Measurements from ENCODE around the gene TTC7B.

The TTC7B gene

DNA sequence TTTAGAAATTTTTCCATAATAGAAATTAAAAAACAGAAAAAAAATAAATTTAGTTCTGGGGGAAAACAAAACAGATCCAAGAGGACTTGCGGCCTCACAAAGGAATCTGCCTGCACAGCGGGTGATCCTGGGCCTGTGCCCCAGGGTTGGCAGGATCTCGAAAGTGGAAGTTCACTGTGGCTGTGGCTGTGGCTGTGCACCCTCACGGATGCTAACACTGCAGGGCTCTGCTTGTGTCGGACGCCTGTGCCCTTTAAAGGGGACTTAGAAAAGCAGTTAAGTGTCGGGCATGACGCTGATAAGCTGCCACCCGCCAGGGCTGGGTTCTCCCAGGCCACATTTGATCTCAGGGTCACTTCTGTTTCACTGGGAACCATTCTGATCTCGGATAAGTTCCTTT, 209.1 kb downstream of the TTC7B start:
- TF ChIP-seq, protein P1, sequence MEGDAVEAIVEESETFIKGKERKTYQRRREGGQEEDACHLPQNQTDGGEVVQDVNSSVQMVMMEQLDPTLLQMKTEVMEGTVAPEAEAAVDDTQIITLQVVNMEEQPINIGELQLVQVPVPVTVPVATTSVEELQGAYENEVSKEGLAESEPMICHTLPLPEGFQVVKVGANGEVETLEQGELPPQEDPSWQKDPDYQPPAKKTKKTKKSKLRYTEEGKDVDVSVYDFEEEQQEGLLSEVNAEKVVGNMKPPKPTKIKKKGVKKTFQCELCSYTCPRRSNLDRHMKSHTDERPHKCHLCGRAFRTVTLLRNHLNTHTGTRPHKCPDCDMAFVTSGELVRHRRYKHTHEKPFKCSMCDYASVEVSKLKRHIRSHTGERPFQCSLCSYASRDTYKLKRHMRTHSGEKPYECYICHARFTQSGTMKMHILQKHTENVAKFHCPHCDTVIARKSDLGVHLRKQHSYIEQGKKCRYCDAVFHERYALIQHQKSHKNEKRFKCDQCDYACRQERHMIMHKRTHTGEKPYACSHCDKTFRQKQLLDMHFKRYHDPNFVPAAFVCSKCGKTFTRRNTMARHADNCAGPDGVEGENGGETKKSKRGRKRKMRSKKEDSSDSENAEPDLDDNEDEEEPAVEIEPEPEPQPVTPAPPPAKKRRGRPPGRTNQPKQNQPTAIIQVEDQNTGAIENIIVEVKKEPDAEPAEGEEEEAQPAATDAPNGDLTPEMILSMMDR (IDR thresholded peaks at IDR 0.05), result no peak
- H3K9me3 Mint-ChIP-seq, result no peaks in the 10 kb centered on the region
- H3K4me1 Mint-ChIP-seq, result peaks cover 6% of the 10 kb centered on the region
- DNase-seq, result no peak
- H3K36me3 Mint-ChIP-seq (ENCODE audit: low read depth), result no peaks in the 10 kb centered on the region
- H3K27me3 Mint-ChIP-seq (ENCODE audit: low read depth, poor library complexity), result peaks cover 30% of the 10 kb centered on the region
- no peak overlapping the region for H3K4me3 Mint-ChIP-seq
- no peak overlapping the region for H3K27ac Mint-ChIP-seq

DNA sequence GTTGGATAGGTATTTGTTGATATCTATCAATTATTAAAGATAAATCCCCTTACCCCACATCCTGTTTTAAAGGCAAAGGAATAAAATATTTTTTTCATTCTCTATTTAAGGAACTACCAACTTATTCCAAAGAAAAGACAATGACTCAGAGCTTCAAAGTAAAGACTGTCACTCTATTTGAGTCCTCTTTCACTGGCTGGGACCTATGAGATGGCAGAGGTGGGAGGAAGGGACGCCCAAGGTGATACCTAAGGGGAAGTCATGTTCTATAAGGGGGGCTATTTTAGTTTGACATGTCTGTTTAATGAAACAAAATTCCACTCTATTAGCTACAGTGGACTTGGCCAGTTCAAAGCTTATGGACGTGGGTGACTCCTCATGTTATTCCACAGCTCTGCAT, 209.8 kb downstream of the TTC7B start:
- Mint-ChIP-seq H3K4me3 (no peak overlapping the region), H3K36me3 (ENCODE audit: low read depth) (no peaks in the 10 kb centered on the region), H3K4me1 (peaks cover 6% of the 10 kb centered on the region), H3K27ac (no peak overlapping the region), H3K27me3 (ENCODE audit: low read depth, poor library complexity) (peaks cover 30% of the 10 kb centered on the region), H3K9me3 (no peaks in the 10 kb centered on the region)
- no peak for DNase-seq
- TF ChIP-seq, protein P1 (IDR thresholded peaks at IDR 0.05), result no peak

DNA sequence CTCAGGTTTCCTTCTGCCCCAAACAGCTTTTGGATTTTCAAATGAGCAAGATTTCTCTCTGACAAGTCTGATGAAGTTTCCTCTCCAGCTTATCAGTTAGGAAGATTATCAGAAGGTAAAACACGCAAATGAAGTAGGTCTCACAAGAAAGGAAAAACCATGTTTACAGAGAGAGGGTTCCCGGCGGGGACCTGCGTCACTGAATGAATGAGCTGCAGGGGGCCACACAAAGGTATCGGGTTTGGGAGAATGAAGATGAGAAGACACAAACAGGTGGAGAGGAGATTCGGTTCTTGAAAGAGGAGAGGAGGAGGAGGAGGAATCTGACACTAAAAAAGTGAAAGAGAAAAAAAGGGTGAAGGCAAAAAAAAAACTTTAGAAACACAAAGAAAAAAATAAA, 210.8 kb downstream of the TTC7B start:
- Mint-ChIP-seq H3K27ac (no peak overlapping the region), H3K36me3 (ENCODE audit: low read depth) (no peaks in the 10 kb centered on the region), H3K4me3 (no peak overlapping the region), H3K27me3 (ENCODE audit: low read depth, poor library complexity) (peaks cover 26% of the 10 kb centered on the region), H3K4me1 (peaks cover 6% of the 10 kb centered on the region), H3K9me3 (no peaks in the 10 kb centered on the region)
- TF ChIP-seq, protein P1 (IDR thresholded peaks at IDR 0.05), result no peak
- DNase-seq, result no peak

DNA sequence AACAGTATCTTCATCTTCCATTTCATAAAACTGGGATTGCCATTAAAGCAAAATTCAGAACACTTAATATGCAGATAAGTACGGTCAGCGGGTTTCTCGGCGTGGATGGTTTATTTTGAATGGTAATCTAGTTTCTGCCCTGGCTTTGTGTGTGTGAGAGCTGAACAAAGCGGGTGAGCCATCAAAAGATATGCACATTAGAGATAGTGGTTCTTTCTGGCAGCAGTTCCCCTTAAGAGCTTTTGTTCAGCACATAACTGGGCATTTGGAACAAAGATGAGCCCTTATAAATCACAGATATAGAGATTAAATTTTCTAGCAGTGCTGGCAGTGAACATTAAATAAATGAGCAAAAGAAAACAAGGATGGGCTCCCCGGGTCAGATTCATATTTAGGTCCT, 211.9 kb downstream of the TTC7B start:
- H3K27ac Mint-ChIP-seq, result no peak overlapping the region
- no peaks in the 10 kb centered on the region for H3K9me3 Mint-ChIP-seq

DNA sequence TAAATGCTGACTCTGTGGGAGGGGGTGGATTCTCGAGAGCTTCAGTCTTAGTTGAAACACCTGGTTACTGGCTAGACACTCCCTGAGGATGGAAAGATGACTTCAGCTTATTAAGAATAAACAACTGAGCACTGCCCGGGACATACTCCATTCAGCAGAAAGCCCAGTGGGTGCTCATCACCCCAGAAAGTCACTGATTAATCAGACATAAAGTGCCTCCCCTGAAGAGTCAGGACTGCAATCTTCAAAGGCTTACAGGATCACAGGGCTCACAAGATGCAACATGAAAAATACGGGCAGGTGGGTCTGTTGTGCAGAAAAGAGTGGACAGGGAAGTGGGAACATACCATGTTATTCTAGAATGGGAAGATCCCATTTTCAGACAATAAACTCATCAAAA, 212.4 kb downstream of the TTC7B start:
- H3K9me3 Mint-ChIP-seq, result no peaks in the 10 kb centered on the region
- DNase-seq, result no peak
- no peak overlapping the region for H3K27ac Mint-ChIP-seq
- no peaks in the 10 kb centered on the region for H3K36me3 Mint-ChIP-seq (ENCODE audit: low read depth)
- TF ChIP-seq, protein P1 (IDR thresholded peaks at IDR 0.05), result no peak
- peaks cover 6% of the 10 kb centered on the region for H3K4me1 Mint-ChIP-seq
- H3K4me3 Mint-ChIP-seq, result no peak overlapping the region
- peaks cover 28% of the 10 kb centered on the region for H3K27me3 Mint-ChIP-seq (ENCODE audit: low read depth, poor library complexity)

More for the DNA sequence above, 211.9 kb downstream of the TTC7B start:
- Mint-ChIP-seq H3K36me3 (ENCODE audit: low read depth) (no peaks in the 10 kb centered on the region), H3K27me3 (ENCODE audit: low read depth, poor library complexity) (peaks cover 28% of the 10 kb centered on the region), H3K4me3 (no peak overlapping the region), H3K4me1 (peaks cover 6% of the 10 kb centered on the region)
- no peak for DNase-seq
- TF ChIP-seq, protein P1 (IDR thresholded peaks at IDR 0.05), result no peak

DNA sequence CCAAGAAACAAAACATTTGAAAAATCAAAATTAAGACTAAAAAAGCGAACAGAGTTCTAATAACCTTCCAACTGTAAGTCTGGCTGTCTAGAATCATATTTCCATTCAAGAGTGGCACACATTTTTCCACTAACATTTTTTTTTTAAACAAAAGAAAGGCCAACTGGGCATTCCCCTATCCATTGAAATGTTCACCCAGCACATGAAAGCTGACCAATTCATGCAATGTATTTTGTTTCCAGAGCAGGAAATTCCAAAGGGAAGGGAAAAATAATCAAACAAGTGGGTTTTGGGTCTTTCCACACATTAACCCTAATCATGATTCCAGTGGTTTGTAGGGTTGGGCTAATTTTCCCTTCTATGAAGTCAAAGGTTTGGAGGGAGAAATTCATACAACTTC, 212.9 kb downstream of the TTC7B start:
- no peaks in the 10 kb centered on the region for H3K9me3 Mint-ChIP-seq
- no peaks in the 10 kb centered on the region for H3K36me3 Mint-ChIP-seq (ENCODE audit: low read depth)
- TF ChIP-seq, protein P1 (IDR thresholded peaks at IDR 0.05), result no peak
- H3K27me3 Mint-ChIP-seq (ENCODE audit: low read depth, poor library complexity), result peaks cover 28% of the 10 kb centered on the region
- peaks cover 6% of the 10 kb centered on the region for H3K4me1 Mint-ChIP-seq
- H3K27ac Mint-ChIP-seq, result no peak overlapping the region
- DNase-seq, result no peak
- H3K4me3 Mint-ChIP-seq, result no peak overlapping the region
